Stimulated activated CD8-positive, alpha-beta memory T cell treated with anti-CD3 and anti-CD28 coated beads, Interleukin-12 subunit alpha, Interleukin-12 subunit beta, amount 100 ng/mL, for 24 hours (primary cell): Measurements from ENCODE around the gene RAB11FIP3.
"Not testable (repeated sequence)": the region's sequence is repeated elsewhere in the genome, so short reads cannot be mapped to it uniquely, and the experiment has no call there.

Experiments used
- DNase-seq: peaks from one replicate; pipeline ENCODE4 v3.0.0-alpha.2; 2020; ENCODE audit errors: extremely low read depth

Gene RAB11FIP3

DNA sequence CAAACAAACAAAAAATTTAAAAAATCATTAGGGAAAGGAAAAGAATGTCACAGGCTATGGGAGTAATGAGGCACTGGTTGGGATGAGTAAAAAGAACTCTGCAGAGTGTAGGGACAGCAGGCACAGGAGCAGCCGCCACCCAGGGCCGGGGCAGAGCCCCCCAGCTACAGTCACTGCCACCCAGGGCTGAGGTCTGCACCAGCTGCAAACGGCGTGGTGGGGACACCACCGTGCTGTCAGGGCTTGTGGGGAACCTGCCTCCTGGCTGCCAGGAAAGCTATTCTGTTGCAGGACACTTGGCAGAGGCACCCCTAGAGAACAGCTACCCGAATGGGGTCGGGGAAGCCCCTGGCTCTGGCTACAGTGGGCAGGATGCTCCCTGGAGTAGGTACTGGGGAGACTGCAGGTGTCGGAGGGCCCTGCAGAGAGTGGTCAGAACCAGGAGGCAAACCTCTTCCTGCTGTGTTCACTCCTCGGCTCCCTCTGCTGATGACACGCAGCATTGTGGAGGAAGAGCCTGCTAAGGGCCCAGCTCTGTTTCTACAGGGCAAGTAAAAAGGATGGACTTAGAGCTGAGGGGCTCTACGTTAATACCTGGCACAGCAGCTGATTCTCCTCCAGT is 69.8 kb downstream of the RAB11FIP3 start:
- DNase-seq: no peak

DNA sequence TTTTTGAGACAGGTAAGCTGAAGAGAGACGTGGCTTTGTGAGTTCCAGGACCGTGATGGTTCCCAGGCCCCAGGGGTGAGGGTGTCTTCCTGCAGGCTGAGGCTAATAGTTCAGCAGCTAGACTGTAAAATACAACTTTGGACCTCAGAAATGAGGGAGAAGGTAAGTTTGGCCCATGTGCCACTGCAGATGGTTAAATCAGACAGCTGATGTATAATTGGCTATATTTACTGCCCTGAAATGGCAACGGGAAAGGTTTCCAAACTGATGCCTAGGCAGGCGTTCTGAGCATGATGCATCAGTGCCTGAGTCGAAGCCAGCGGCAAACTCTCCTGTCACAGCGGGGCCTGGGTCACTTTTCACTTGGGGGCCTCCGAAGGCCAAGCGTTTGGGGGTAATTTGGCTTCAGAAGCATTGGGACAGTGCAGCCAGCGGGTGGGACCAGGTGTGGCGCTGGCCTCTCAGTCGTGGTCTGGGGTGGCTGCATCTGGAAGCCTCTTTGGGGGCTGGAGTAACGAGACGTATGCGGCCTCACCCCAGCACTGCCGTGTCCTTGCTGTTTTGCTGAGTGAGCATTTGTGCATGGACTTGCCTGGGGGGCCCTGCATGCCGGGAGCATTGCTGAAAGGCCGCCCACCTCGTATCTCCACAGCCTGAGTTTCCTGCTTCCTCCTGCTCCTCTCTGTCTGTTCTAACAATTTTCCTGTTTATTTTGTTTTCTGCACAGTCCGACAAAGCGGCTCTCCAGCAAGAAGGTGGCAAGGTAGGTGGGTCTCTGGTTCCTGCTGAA is 70.8 kb downstream of the RAB11FIP3 start:
- no peak for DNase-seq

DNA sequence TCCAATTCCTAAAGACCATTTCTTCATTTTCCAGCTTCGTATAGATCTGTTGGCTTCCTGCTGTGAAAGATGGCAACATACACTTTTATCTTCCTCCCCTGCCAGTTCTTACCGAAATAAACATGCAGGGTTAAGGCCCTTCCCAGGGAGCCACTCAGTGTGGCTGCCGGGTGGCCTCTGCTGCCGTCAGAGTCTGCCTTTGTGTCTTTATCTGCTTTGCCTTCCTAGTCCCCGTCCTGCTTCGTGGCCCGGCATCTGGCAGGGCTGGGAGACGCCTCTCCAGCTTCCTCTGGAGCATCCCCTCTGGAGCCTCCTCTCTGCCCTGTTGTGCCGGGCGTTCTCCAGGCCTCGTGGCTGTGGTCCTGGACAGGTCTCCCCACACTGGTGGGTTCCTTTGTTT is 71.8 kb downstream of the RAB11FIP3 start:
- no peak for DNase-seq

DNA sequence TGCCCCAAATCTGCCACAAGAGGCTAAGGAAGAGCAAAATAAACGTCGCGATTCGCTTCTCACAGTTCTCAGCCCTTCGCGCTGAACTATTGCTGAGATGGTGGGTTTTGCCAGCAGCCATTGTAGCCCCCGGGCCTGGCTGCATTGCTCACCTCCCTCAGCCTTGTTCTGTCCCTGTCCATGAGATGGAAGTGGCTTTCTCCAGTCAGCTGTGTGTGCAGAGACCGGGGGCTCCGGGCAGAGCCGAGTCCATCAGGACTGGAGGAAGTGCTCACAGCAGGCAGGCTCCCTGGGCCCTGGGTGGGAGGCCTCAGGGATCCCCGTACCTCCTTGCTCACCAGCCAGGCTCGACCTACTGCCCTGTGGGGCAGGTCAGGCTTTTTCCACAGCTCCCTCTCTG is 74.5 kb downstream of the RAB11FIP3 start:
- no peak for DNase-seq

DNA sequence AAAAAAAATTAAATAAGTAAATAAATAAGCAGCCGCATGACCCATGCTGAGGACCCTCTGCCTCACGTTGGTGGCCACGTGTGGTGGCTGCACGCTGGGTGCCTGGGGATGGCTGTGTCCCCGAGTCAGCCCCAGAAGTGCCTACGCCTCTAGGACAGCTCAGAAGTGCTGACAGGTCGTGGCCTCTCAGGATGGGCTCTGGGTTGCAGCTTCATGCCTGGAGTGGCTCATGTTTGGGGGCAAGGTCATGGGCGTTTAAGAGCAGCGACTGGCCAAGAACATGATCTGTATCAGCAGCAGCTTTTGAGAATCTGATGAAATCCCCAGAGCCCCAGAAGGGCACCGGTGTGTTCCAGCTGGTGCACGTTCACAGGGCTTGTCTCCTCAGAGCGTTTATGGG is 75.3 kb downstream of the RAB11FIP3 start:
- no peak for DNase-seq

DNA sequence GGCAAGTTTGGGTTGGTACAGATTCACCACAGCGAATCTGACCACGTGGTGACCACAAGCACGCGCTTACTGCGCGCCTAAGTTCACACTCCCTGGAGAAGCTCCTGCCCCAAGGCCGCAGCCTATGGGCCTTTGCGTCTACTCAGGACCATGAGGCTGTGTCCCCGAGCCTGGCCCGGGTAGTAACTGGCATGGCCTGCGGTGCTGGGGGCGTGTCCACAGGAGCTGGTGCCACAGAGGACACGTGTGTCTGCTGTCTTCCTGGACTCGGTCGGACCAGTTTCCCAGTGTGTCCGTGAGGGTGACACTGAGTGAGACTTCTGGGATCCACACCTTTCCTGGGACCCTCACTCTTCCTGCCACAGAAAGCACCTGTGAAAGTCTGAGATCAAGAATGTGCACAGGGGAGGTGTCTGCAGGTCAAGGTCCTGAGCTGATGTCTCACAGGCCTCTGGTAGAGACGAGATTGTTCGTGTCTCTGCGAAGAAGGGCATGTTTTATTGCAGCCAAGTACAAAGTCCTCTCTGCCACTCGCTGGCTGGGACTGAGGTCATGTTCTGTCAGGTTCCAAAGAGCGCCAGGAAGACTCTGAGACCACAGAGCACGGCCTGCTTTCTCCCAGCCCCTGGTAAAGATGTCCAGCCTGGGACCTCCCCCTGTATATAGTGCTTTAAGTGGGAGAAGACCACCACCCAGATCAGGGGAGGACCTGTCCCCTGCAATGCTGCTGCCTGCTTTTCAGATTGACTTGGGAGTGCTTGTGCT is 76.9 kb downstream of the RAB11FIP3 start:
- DNase-seq: no peak

DNA sequence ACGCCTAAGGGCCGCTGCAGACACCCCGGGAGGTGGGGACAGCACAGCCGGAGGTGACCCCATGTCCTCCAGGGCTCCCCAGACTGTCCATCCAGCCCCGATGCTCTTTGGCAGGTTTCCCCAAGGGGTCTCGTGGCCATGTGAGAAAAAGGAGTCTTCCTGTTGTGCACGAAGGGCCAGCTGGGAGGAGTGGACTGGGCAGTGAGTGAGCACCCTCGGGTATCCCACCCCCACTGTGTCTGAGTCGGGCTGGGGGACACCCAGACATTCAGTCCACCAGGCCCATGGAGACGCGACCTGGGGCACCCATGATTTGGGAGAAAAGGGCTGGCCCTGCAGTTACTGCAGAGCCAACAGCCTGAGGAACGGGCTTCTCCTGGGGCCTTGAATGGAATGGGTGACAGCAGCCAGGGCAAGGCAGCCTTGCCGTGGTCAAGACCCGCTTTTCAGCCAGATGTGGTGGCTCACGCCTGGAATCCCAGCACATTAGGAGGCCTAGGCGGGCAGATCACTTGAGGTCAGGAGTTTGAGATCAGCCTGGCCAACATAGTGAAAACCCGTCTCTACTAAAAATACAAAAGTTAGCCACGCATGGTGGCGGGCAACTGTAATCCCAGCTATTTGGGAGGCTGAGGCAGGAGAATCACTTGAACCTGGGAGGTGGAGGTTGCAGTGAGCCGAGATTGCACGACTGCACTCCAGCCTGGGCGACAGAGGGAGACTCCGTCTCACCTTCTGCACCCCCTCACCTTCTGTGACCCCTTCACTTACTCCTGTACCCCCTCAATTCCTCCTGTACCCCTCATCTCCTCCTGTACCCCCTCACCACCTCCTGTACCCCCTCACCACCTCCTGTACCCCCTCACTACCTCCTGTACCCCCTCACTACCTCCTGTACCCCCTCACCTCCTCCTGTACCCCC is 78.0 kb downstream of the RAB11FIP3 start:
- DNase-seq: no peak

DNA sequence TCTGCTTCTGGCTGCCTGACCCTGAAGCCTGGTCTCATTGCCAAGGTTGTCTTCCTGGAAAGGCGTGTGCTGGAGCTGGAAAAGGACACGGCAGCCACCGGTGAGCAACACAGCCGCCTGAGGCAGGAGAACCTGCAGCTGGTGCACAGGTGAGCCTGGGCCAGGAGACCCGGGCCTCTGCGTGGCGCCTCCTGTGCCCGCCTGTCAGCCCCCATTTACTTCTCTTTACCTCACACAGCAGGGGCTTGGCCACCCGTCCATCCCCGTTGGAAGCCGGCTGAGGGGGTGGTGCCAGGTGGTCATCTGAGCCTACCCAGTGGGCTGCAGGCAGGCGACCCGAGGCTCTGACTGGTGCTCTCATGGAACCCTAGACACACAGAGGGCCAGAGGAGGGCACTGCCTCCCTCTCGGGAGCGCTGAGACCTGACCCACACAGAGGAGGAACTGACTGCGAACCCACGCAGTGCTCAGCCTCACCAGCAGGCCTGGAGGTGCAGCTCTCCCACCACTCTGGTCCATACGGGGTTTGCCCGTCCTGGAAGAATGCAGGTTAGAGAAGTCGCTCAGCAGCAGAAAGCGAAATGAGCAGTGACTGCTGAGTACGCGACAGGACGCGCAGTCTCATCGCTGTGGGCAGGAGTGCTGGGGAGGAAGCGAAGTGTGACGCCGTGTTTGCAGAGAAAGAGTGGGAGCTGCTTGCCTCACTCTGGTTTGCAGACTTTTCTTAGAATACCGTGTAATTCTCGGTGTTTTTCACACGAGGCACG is 80.2 kb downstream of the RAB11FIP3 start:
- DNase-seq: no peak

DNA sequence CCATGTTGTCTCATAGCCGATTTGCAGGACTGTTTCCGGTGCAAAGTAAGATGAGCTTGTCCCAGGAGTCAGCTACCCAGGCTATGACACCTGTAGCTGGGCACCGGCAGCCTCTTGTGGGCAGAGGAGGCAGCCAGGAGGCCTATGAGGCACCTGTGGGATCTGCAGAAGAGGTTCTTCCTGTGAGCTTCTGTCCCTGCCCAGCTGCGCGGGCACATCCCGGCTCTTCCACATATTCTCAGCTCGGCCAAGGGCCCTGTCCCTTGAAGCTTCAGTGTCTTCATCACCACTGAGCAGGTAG is 80.7 kb downstream of the RAB11FIP3 start:
- DNase-seq: no peak

DNA sequence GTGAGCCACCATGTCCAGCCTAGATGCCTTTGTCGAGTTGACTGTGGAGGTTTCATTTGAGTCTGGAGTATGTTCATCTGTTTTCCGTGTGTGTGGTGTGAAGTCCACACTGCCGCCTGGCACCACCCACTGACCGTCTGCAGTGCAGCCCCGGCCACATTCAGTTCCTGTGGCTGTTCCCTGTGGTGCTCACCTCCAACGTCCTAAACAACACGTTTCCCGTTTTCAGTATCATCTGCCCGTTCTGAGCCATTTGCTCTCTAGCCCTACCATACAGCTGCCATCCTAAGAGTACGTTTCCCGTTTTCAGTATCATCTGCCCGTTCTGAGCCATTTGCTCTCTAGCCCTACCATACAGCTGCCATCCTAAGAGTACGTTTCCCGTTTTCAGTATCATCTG is 82.1 kb downstream of the RAB11FIP3 start:
- DNase-seq: not testable (repeated sequence)

DNA sequence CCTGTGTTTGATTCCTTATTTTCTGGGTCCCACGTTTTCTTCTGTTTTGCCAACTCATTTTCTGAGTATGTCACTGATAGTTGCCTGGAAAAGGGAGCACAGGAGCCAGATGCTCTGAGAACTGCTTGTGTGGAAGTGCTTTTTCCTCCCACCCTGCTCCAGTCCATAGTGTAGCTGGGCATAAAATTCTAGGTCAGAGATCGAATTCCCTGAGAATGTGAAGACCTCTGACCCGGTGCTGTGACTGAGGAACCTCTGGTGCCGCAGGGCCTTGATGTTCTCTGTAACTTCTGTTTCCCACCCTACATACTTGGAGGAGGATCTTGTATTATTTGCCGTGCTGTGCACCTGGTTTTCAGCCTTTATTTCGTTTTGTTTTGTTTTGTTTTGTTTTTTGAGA is 82.5 kb downstream of the RAB11FIP3 start:
- no peak for DNase-seq

DNA sequence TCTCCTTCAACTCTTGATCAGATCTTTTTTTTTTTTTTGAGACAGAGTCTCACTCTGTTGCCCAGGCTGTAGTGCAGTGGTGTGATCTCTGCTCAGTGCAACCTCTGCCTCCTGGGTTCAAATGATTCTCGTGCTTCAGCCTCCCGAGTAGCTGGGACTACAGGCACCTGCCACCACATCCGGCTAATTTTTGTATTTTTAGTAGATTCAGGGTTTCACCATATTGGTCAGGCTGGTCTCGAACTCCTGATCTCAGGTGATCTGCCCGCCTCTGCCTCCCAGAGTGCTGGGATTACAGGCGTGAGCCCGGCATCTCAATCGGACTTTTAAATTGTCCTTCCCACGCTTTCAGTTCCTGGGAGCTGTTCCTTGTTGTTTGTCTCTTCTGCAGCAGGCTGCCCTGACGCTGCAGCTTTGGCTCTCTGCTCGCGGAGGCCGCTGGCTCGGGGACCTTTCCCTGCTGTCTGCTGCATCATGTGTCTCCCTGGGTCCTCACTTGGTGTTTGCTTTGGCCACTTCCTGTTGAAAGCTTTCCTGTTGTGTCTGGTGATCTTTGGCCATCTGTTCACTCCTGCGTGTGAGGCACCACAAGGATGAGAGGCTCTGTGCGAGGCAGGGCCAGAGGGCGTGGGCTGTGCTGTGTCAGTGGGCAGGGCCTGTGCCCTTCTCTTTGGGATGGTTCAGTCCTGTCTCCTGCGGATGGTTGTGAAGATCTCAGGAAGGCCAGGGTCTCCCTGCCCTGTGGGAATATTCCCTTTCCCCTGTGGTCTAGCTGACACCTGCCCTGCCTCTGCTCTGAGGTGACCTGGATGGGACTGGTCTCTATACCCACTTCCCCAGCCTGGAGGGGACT is 83.7 kb downstream of the RAB11FIP3 start:
- DNase-seq: no peak

DNA sequence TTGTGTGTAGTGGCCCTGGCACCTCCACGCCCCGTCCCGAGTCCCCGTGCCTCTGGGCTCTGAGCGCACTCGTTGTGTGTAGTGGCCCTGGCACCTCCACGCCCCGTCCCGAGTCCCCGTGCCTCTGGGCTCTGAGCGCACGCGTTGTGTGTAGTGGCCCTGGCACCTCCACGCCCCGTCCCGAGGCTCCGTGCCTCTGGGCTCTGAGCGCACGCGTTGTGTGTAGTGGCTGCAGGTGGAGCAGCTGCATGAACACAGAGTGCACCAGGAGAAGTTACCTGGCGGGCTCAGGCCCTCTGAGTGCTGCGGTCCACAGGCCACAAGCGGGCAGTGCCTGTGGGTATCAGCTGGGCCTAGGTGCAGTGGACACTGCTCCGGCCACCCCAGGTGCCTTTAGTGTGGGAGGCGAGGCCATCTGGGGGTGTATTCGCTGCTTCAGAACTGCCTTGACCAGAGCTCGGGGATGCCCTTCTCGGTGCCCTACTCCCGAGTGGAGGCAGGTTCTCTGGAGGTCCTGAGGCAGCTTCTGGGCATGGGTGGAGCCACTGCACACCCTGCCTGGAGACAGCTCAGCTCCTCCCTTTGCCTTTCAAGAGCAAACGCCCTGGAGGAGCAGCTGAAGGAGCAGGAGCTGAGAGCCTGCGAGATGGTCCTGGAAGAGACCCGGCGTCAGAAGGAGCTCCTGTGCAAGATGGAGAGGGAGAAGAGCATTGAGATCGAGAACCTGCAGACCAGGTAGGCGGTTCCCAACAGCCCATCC is 84.8 kb downstream of the RAB11FIP3 start:
- no peak for DNase-seq

DNA sequence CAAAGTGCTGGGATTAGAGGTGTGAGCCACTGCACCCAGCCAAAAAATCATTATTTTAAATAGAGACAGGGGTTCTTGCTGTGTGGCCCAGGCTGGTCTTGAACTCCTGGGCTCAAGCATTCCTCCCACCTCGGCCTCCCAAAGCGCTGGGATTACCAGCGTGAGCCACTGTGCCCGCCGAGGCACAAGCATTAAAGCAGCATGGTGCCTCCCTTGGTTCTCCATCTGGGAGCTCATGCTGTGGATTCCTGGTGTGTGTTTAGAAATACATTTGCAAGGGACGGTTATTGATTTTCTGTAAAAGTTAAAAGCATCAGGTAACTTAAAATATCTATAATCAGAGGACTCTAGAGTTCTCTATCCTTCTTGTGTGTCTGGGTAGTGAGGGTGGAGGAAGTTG is 87.4 kb downstream of the RAB11FIP3 start:
- no peak for DNase-seq

DNA sequence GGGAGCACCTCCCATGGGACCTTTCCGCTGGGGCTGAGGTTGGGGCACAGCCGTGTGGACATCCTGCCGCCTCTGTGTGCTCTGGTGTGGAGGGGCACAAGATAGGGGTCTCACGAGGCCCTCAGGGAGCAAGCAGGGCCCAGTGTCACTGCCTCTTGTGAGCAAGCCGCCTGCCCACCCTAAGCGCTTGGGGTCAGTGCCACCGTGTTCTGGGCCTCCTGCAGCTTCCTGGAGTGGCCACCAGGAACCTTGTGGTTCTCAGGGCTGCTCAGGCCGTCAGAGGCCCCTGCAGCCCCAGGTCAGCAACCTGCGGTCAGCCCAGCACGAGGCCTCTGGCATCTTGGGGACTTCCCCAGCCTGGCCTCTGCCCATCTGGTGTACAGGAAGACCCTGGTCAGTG is 88.5 kb downstream of the RAB11FIP3 start:
- no peak for DNase-seq

DNA sequence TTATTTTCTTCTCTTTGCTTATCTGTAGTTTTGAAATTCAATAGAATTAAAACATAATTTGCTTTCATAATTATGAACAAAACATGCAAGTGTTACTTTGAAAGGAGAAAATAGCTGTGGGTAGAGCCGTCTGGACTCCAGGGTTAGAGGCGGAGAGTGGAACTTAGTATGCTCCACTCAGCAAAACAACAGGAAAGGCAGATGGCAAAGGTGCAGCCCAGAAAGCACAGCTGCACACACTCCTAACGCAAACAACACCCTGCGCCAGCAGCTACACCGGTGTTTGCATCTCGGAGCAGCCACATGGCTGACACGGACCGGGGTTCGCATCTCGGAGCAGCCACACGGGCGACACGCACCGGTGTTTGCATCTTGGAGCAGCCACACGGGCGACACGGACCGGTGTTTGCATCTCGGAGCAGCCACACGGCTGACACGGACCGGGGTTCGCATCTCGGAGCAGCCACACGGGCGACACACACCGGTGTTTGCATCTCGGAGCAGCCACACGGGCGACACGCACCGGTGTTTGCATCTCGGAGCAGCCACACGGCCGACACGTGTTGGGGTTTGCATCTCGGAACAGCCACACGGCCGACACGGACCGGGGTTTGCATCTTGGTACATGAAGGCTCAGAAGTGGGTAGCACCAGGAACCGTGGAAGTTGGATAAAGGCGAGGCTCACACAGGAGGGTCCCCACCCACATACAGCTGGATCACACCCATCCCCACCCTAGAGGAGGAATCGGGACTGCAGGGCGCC is 89.9 kb downstream of the RAB11FIP3 start:
- no peak for DNase-seq

DNA sequence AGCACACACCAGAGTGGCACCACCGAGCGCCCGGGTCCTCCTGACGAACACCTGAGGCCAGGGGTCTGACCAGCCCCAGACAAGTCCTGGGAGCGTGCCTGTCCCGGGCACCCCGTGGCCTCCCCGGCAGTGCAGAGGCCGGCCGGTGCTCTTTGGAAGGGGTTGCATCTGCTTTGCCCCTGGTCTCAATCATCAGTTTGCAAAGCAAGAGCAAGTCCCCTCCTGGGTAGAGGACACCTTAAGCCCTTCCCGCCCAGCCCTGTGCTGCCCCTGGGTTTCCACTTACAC is 90.4 kb downstream of the RAB11FIP3 start:
- DNase-seq: no peak

DNA sequence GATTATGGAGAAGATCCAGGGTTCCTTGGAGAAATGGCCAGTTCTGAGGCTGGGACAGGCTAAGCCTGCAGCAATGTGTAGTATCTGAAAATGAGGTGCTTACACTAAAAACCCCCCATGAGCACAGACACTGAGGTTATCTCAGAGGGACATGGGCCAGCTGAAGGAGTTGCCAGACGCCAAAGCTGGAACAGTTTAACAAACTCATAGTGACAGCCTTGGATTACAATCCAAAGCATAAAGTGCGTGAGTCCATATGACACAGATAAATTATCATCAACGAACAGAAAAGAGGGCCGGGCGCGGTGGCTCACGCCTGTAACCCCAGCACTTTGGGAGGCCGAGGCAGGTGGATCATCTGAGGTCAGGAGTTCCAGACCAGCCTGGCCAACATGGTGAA is 90.9 kb downstream of the RAB11FIP3 start:
- no peak for DNase-seq

DNA sequence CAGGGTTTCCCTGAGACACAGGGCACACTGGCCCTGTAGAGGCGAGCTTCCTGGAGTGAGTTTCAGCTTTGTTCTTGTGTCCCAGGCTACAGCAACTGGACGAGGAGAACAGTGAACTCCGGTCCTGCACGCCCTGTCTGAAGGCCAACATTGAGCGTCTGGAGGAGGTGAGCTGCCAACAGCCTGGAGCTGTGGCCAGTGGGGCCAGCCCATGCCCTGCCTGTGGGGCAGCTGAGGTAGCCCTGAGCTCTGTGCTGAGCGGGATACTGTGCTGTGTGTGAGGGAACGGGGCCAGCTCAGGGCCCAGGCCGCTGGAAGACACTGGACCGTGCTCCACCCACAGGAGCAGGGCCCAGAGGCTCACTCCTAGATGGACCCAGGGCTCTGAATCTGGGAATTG is 93.4 kb downstream of the RAB11FIP3 start:
- DNase-seq: no peak
